HepG2 (cell line): ENCODE results near the gene FUOM. TPM values are rescaled to one million over a fixed set of nuclear protein-coding genes. Genes with fewer than 3 reads are reported as not detected.

Experiments
- FOXO1 ChIP-seq: sonication (generic); formaldehyde crosslinking; IDR thresholded peaks from 2 replicates; pipeline ENCODE4 v1.4.0; 2020; ENCODE audit warnings: missing genetic modification reagents
- MTA3 ChIP-seq: sonication (generic); formaldehyde crosslinking; IDR thresholded peaks from 2 replicates; pipeline ENCODE4 v1.4.0; 2020; ENCODE audit warnings: missing genetic modification reagents
- PATZ1 ChIP-seq: sonication (generic); formaldehyde crosslinking; IDR thresholded peaks from 2 replicates; pipeline ENCODE4 v1.4.0; 2020; ENCODE audit warnings: missing genetic modification reagents
- REST ChIP-seq, 2 experiments: IDR thresholded peaks; 2 replicates each; pipeline ENCODE4 v1.6.1; 2011 to 2012; ENCODE audit warnings: low read length in 2 of 2, borderline replicate concordance in 1 of 2, low read depth in 1 of 2, mild to moderate bottlenecking in 1 of 2, moderate library complexity in 1 of 2
- ZBTB26 ChIP-seq: IDR thresholded peaks from 2 replicates; pipeline ENCODE4 v1.6.1; 2016; ENCODE audit warnings: missing compliant biosample characterization, missing genetic modification reagents, borderline replicate concordance
- ZNF101 ChIP-seq: sonication (generic); formaldehyde crosslinking; IDR thresholded peaks from 2 replicates; pipeline ENCODE4 v1.4.0; 2020; ENCODE audit warnings: mild to moderate bottlenecking, low read depth, missing genetic modification reagents, borderline replicate concordance
- ZNF446 ChIP-seq: sonication (generic); formaldehyde crosslinking; IDR thresholded peaks from 2 replicates; pipeline ENCODE4 v1.5.0; 2020; ENCODE audit warnings: mild to moderate bottlenecking, missing genetic modification reagents
- ZNF558 ChIP-seq: sonication (generic); formaldehyde crosslinking; IDR thresholded peaks from 2 replicates; pipeline ENCODE4 v1.9.0; 2022; ENCODE audit warnings: mild to moderate bottlenecking, missing genetic modification reagents, borderline replicate concordance
- ZNF709 ChIP-seq: sonication (generic); formaldehyde crosslinking; IDR thresholded peaks from 2 replicates; pipeline ENCODE4 v1.5.0; 2020; ENCODE audit warnings: mild to moderate bottlenecking, missing genetic modification reagents
- polyA plus RNA-seq, 8 experiments: library from polyadenylated mRNA; depleted of rRNA in 3 of 8; stranded (reverse) in 7 of 8; unstranded in 1 of 8; fragments of >200 nt; fragmentation: Illumina TruSeq in 4 of 8; extraction: Trizol in 4 of 8; gene quantifications; 2 replicates each; pipeline versions ENCODE4 v1.2.1 to v1.2.3, GENCODE V29; 2011 to 2016; ENCODE audit warnings: low read depth in 4 of 8, missing spikeins in 1 of 8, mixed read lengths in 1 of 8; ENCODE audit not compliant: insufficient read depth in 1 of 8
- total RNA-seq, 5 experiments: library from RNA; depleted of rRNA; stranded (reverse); fragments of >200 nt; fragmentation: Illumina TruSeq; extraction: Trizol; gene quantifications; 2 replicates each; pipeline ENCODE4 v1.2.3, GENCODE V29; 2016; ENCODE audit warnings: low read depth in 1 of 5
- TF ChIP-seq, protein P1 (sequence below): sonication (generic); formaldehyde crosslinking; IDR thresholded peaks from 2 replicates; pipeline ENCODE4 v1.4.0; 2020; ENCODE audit warnings: missing genetic modification reagents
- TF ChIP-seq, protein P2 (sequence below): sonication (generic); formaldehyde crosslinking; IDR thresholded peaks from 2 replicates; pipeline ENCODE4 v1.4.0; 2020; ENCODE audit warnings: missing genetic modification reagents, borderline replicate concordance
- TF ChIP-seq, protein P3 (sequence below): sonication (generic); formaldehyde crosslinking; IDR thresholded peaks from 2 replicates; pipeline ENCODE4 v1.4.0; 2020; ENCODE audit warnings: mild to moderate bottlenecking, low read depth, missing genetic modification reagents

The FUOM gene
- total and polyA plus RNA-seq, 2 of the 13 experiments (the other 11 are each of a cell fraction or from before 2014, with no cell fraction given) = 27.5 to 60.4 TPM

DNA sequence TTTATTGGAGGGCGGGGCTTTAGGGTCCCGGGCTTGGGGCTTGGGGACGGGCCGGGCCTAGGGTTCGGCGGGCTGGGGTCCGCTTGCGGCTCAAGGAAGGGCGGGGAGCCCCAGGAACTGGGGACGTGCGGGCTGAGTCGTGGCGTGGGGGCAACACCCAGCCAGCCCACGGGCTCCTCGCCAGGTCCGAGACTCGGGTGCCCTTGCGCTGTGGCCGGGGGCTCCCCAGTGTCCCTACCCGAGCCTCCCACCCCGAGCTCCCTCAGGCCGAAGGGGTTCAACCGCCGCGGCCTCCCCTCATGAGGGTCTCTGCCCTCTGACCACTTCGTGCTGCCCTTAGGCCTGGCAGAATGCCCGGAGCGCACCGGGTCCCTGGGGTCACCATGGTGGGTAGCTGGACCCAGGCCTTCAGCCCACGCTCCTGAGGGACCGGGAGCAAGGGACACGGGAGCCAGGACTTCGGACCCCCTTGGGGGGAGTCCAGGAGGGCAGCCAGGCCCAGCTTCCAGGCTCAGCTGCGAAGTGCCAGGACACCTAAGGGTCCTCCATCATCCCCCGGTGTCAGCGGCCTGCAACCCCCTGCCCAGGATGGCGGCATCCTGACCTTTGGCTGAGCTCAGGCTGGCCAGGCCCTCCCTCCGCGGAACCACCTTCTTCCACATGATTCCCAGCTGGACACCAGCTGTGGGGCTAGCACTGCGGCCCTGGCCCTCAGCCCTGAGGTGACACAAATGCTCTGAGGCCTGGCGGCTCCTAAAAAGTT lies 524 bp upstream of the FUOM start (continued):
- TF ChIP-seq ZBTB26 (no peak; the same call in 1 of the 2 replicates), PATZ1 (peak; percentile 41; the same call in 1 of the 2 replicates), ZNF101 (CRISPR knock-in tag) (no peak), REST (IDR thresholded peaks at IDR 0.05; ENCODE audit: borderline replicate concordance in 1 of 2, low read depth in 1 of 2, low read length in 2 of 2) (no peak), ZNF709 (CRISPR knock-in tag) (no peak), FOXO1 (CRISPR knock-in tag) (no peak), MTA3 (CRISPR knock-in tag) (no peak), ZNF558 (CRISPR knock-in tag) (peak; percentile 81), ZNF446 (CRISPR knock-in tag) (no peak)
- TF ChIP-seq, protein P1, sequence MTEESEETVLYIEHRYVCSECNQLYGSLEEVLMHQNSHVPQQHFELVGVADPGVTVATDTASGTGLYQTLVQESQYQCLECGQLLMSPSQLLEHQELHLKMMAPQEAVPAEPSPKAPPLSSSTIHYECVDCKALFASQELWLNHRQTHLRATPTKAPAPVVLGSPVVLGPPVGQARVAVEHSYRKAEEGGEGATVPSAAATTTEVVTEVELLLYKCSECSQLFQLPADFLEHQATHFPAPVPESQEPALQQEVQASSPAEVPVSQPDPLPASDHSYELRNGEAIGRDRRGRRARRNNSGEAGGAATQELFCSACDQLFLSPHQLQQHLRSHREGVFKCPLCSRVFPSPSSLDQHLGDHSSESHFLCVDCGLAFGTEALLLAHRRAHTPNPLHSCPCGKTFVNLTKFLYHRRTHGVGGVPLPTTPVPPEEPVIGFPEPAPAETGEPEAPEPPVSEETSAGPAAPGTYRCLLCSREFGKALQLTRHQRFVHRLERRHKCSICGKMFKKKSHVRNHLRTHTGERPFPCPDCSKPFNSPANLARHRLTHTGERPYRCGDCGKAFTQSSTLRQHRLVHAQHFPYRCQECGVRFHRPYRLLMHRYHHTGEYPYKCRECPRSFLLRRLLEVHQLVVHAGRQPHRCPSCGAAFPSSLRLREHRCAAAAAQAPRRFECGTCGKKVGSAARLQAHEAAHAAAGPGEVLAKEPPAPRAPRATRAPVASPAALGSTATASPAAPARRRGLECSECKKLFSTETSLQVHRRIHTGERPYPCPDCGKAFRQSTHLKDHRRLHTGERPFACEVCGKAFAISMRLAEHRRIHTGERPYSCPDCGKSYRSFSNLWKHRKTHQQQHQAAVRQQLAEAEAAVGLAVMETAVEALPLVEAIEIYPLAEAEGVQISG (CRISPR knock-in tag) = no peak
- TF ChIP-seq, protein P2, sequence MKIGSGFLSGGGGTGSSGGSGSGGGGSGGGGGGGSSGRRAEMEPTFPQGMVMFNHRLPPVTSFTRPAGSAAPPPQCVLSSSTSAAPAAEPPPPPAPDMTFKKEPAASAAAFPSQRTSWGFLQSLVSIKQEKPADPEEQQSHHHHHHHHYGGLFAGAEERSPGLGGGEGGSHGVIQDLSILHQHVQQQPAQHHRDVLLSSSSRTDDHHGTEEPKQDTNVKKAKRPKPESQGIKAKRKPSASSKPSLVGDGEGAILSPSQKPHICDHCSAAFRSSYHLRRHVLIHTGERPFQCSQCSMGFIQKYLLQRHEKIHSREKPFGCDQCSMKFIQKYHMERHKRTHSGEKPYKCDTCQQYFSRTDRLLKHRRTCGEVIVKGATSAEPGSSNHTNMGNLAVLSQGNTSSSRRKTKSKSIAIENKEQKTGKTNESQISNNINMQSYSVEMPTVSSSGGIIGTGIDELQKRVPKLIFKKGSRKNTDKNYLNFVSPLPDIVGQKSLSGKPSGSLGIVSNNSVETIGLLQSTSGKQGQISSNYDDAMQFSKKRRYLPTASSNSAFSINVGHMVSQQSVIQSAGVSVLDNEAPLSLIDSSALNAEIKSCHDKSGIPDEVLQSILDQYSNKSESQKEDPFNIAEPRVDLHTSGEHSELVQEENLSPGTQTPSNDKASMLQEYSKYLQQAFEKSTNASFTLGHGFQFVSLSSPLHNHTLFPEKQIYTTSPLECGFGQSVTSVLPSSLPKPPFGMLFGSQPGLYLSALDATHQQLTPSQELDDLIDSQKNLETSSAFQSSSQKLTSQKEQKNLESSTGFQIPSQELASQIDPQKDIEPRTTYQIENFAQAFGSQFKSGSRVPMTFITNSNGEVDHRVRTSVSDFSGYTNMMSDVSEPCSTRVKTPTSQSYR (CRISPR knock-in tag) = no peak
- TF ChIP-seq, protein P3, sequence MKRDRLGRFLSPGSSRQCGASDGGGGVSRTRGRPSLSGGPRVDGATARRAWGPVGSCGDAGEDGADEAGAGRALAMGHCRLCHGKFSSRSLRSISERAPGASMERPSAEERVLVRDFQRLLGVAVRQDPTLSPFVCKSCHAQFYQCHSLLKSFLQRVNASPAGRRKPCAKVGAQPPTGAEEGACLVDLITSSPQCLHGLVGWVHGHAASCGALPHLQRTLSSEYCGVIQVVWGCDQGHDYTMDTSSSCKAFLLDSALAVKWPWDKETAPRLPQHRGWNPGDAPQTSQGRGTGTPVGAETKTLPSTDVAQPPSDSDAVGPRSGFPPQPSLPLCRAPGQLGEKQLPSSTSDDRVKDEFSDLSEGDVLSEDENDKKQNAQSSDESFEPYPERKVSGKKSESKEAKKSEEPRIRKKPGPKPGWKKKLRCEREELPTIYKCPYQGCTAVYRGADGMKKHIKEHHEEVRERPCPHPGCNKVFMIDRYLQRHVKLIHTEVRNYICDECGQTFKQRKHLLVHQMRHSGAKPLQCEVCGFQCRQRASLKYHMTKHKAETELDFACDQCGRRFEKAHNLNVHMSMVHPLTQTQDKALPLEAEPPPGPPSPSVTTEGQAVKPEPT (CRISPR knock-in tag) = no peak
